Measurements from ENCODE around the gene PYM1. TPM values are rescaled to one million over a fixed set of nuclear protein-coding genes. Genes with fewer than 3 reads are reported as not detected.

PYM1 gene
- total RNA-seq, 4 donors from 2014 or later = 28.6 to 48.2 (median 43.7) TPM

DNA sequence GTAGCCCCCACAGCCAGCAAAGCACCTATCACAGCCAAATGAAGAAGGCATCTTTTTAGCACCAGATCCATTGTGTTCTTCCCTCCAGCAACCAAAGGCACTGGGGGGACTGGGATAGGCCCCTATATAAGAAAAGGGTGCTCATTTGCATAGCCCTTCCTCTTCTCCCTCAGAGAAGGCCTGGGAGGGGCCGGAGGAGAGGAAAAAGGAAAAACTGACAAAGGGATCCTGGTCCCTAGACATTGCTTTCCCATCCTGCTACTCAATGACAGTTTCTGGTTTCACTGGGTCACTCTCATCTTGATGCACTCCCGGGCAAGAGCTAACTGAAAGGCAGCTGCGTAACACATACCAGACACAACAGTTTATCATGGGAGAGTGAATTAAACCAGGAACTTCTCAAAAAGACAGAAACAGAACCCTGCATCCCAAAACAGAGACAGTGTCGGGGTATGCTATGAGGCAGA lies 38.3 kb upstream of the PYM1 start, which contains the start of gene PMEL:
Gene PMEL, minus strand, starts transcription at position 102 of the 467 bp plus-strand sequence. Its CDS starts 31 bp downstream, at position 71.
- intact Hi-C loops (cut with DNase I) = no loop called here
- no peaks in the 10 kb centered on the region for H3K36me3 ChIP-seq
- peak within 1 kb of the TSS; percentile 22 to 69 (median 50) for H3K27ac ChIP-seq
- H3K4me1 ChIP-seq = peaks cover 11 to 13% of the 10 kb centered on the region in 2 donors
- peak within 1 kb of the TSS; percentile 12 to 65 (median 53) for H3K4me3 ChIP-seq (replicated peaks in 1 of 3)
- no peak for DNase-seq
- H3K9me3 ChIP-seq = no peaks in the 10 kb centered on the region
- 14 to 20% methylated on average over 4 of the region's 4 CpGs for WGBS, 2 donors
- H3K27me3 ChIP-seq = no peaks in the 10 kb centered on the region
- TF ChIP-seq POLR2A (IDR thresholded peaks at IDR 0.05) (no peak), CTCF (IDR thresholded peaks at IDR 0.05) (no peak)

- H3K9me3 ChIP-seq = no peaks in the 10 kb centered on the region
- H3K27ac ChIP-seq = no peak overlapping the region
- H3K4me3 ChIP-seq (replicated peaks in 1 of 3) = no peak overlapping the region
- H3K4me1 ChIP-seq = peaks cover 11 to 13% of the 10 kb centered on the region in 2 donors
- 76% methylated on average over 5 of the region's 5 CpGs for WGBS, 2 donors
- no peak for DNase-seq
- no peaks in the 10 kb centered on the region for H3K36me3 ChIP-seq
- intact Hi-C loops (cut with DNase I) = no loop called here
- TF ChIP-seq CTCF (IDR thresholded peaks at IDR 0.05) (no peak), POLR2A (IDR thresholded peaks at IDR 0.05) (no peak)
- H3K27me3 ChIP-seq = no peaks in the 10 kb centered on the region
Observed at GRCh38 chr12:55965240-55965639, 37.5 kb upstream of the PYM1 start.

DNA sequence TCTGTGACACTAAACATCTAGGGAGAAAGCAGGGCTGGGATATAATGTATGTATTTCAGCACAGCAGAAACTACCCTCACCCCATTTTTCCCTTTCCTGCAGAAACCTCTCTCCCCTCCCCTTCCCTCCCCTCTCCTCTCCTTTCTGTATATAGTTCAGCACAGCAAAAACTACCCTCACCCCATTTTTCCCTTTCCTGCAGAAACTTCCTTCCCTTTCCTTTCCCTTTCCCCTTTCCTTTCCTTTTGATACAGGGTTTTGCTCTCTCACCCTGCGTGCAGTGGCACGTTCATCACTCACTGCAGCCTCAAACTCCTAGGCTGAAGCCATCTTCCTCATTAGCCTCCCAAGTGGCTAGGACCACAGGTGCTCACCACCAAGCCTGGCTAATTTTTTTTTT lies 36.1 kb upstream of the PYM1 start:
- intact Hi-C loops (cut with DNase I) = no loop called here
- TF ChIP-seq POLR2A (IDR thresholded peaks at IDR 0.05) = no peak
- no peak for TF ChIP-seq CTCF (IDR thresholded peaks at IDR 0.05)
- H3K27ac ChIP-seq = no peak overlapping the region
- DNase-seq = no peak
- H3K4me3 ChIP-seq (replicated peaks in 1 of 3) = no peak overlapping the region
- H3K9me3 ChIP-seq = no peaks in the 10 kb centered on the region
- no peaks in the 10 kb centered on the region for H3K36me3 ChIP-seq
- H3K4me1 ChIP-seq = peaks cover 11 to 13% of the 10 kb centered on the region in 2 donors
- no peaks in the 10 kb centered on the region for H3K27me3 ChIP-seq
- WGBS, 2 donors = 85 to 93% methylated on average over 2 of the region's 2 CpGs

GRCh38 chr12:55957106-55957859 lies 29.6 kb upstream of the PYM1 start:
- H3K9me3 ChIP-seq = no peaks in the 10 kb centered on the region
- 14 to 51% methylated on average over 4 to 5 of the region's 5 CpGs for WGBS, 2 donors
- no peak overlapping the region for H3K4me3 ChIP-seq (replicated peaks in 1 of 3)
- intact Hi-C loops (cut with DNase I) = no loop called here
- H3K27me3 ChIP-seq = no peaks in the 10 kb centered on the region
- DNase-seq = peak; percentile 54 to 60
- TF ChIP-seq POLR2A (IDR thresholded peaks at IDR 0.05) = no peak
- no peak for TF ChIP-seq CTCF (IDR thresholded peaks at IDR 0.05)
- H3K4me1 ChIP-seq = peaks cover 0 to 12% of the 10 kb centered on the region in 2 donors
- H3K36me3 ChIP-seq = no peaks in the 10 kb centered on the region
- H3K27ac ChIP-seq = no peak overlapping the region

DNA sequence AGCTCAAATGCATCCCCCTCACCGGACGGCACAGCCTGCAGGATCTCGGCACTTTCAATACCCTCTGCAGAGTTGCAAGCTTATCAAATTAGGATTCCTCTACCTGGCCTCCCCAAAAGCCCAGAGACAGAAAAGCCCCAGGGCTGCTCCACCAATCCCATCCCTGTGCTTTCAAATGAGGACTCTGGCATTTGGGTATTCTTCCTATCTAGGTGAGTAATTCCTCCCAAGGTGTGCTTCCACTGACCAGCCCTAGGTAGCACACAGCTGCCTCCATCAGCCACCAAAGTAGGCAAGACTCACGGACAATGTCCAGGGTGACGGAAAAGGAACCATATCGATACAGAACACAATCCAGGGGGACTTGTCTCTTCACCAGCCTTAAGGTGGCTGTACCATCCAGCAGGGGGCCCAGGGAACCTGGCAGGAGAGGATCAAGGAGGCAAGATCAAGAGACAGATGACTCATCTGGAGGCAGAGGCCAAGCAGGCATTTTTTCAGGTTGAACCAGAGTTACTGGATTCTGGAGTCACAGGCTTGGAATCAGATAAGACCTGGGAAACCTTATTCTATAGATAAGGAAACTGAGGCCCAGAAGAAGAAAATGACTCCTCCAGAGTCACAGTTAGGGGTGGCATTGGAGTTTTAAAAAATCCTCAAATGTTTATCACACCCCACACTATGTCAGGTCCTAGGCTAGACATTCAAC lies 28.3 kb upstream of the PYM1 start:
- intact Hi-C loops (cut with DNase I) = no loop called here
- H3K36me3 ChIP-seq = peaks cover 0 to 10% of the 10 kb centered on the region in 2 donors
- 89 to 94% methylated on average over 6 of the region's 6 CpGs for WGBS, 2 donors
- H3K27ac ChIP-seq = no peak overlapping the region
- peak; percentile 18 to 20 for DNase-seq
- no peaks in the 10 kb centered on the region for H3K27me3 ChIP-seq
- TF ChIP-seq POLR2A (IDR thresholded peaks at IDR 0.05) (no peak), CTCF (IDR thresholded peaks at IDR 0.05) (peak in 1 of 6 experiments; percentile 5)
- no peaks in the 10 kb centered on the region for H3K9me3 ChIP-seq
- H3K4me1 ChIP-seq = peaks cover 0 to 12% of the 10 kb centered on the region in 2 donors
- no peak overlapping the region for H3K4me3 ChIP-seq (replicated peaks in 1 of 3)

Data from thyroid gland (tissue), 4 donors.